ENCODE results near the gene CHST7.

DNA sequence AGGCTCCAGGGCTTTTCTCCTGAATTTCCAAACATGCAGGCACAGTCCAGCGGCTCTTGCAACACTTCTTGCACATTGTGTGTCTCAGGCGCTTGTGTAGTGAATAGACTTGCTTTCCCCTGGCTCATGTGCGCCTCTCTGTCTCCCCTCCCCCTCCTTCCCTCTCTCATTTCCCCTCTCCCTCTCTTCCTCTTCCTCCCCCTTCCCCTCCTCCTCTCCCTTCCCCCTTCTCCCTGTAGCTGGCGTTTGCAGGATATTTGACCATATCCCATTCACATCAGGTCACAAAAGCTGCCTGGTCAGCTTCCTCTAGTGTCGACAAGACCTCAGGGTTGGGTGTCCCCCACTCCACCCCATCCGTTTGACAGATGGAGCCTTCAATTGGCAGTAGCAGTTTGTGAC, 2.4 kb downstream of the CHST7 start:
- TF ChIP-seq EZH2phosphoT487 (IDR thresholded peaks at IDR 0.05; ENCODE audit: low read depth), result no peak
- TF ChIP-seq, protein P1, sequence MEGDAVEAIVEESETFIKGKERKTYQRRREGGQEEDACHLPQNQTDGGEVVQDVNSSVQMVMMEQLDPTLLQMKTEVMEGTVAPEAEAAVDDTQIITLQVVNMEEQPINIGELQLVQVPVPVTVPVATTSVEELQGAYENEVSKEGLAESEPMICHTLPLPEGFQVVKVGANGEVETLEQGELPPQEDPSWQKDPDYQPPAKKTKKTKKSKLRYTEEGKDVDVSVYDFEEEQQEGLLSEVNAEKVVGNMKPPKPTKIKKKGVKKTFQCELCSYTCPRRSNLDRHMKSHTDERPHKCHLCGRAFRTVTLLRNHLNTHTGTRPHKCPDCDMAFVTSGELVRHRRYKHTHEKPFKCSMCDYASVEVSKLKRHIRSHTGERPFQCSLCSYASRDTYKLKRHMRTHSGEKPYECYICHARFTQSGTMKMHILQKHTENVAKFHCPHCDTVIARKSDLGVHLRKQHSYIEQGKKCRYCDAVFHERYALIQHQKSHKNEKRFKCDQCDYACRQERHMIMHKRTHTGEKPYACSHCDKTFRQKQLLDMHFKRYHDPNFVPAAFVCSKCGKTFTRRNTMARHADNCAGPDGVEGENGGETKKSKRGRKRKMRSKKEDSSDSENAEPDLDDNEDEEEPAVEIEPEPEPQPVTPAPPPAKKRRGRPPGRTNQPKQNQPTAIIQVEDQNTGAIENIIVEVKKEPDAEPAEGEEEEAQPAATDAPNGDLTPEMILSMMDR (IDR thresholded peaks at IDR 0.05; ENCODE audit: low read depth, low read length), result no peak
